ENCODE results near the gene B3GNT9.

The B3GNT9 gene

GRCh38 chr16:67169011-67169451 is 18.2 kb upstream of the B3GNT9 start:
- no peak for FAIRE-seq
- DNase-seq (ENCODE audit: insufficient read length, low spot score), result no peak

GRCh38 chr16:67167588-67167987 is 16.8 kb upstream of the B3GNT9 start:
- FAIRE-seq (no peak), DNase-seq (ENCODE audit: insufficient read length, low spot score) (no peak)

GRCh38 chr16:67166598-67167168 is 15.9 kb upstream of the B3GNT9 start:
- no peak for FAIRE-seq
- no peak for DNase-seq (ENCODE audit: insufficient read length, low spot score)

- DNase-seq (ENCODE audit: insufficient read length, low spot score), result no peak
- no peak for FAIRE-seq
These were observed 15.3 kb upstream of the B3GNT9 start for GRCh38 chr16:67166110-67166547.

- no peak for FAIRE-seq
- no peak for DNase-seq (ENCODE audit: insufficient read length, low spot score)
These were observed 14.6 kb upstream of the B3GNT9 start for GRCh38 chr16:67165121-67166078.

- DNase-seq (ENCODE audit: insufficient read length, low spot score) (no peak), FAIRE-seq (peak; percentile 35)
These were observed 13.8 kb upstream of the B3GNT9 start, which contains the start of gene HSF4 for GRCh38 chr16:67164599-67165061. HSF4 (plus strand) TSS chr16:67164745; CDS start chr16:67164812, 67 bp downstream.

GRCh38 chr16:67163999-67164558 is 13.3 kb upstream of the B3GNT9 start:
- no peak for DNase-seq (ENCODE audit: insufficient read length, low spot score)
- FAIRE-seq, result no peak

- FAIRE-seq (peak; percentile 28), DNase-seq (ENCODE audit: insufficient read length, low spot score) (no peak)
These were observed 12.6 kb upstream of the B3GNT9 start for GRCh38 chr16:67163164-67163998.

GRCh38 chr16:67162506-67163163 is 11.8 kb upstream of the B3GNT9 start:
- DNase-seq (ENCODE audit: insufficient read length, low spot score) (no peak), FAIRE-seq (no peak)

GRCh38 chr16:67161595-67162058 is 10.8 kb upstream of the B3GNT9 start:
- DNase-seq (ENCODE audit: insufficient read length, low spot score) (no peak), FAIRE-seq (no peak)

- peak; percentile 63 for DNase-seq (ENCODE audit: insufficient read length, low spot score)
- peak; percentile 88 for FAIRE-seq
These were observed 8.1 kb upstream of the B3GNT9 start for GRCh38 chr16:67158637-67159600.

- FAIRE-seq (peak; percentile 8), DNase-seq (ENCODE audit: insufficient read length, low spot score) (no peak)
These were observed 7.3 kb upstream of the B3GNT9 start for GRCh38 chr16:67157892-67158635.

GRCh38 chr16:67157106-67157748 is 6.4 kb upstream of the B3GNT9 start:
- DNase-seq (ENCODE audit: insufficient read length, low spot score) (no peak), FAIRE-seq (no peak)

GRCh38 chr16:67156143-67156844 is 5.5 kb upstream of the B3GNT9 start:
- FAIRE-seq, result no peak
- DNase-seq (ENCODE audit: insufficient read length, low spot score), result no peak

- FAIRE-seq (peak; percentile 21), DNase-seq (ENCODE audit: insufficient read length, low spot score) (peak; percentile 89)
These were observed 4.7 kb upstream of the B3GNT9 start for GRCh38 chr16:67155295-67156142.

Measured in GM19239 (cell line).